PC-9 (cell line): Measurements from ENCODE around the gene ECE2.

ENCODE experiments used
- CTCF ChIP-seq: fragments of 200-600 bp; sonication (generic); conservative IDR thresholded peaks from 2 replicates; pipeline ENCODE4 v1.6.1; 2017; ENCODE audit warnings: mixed run types, antibody characterized with exemption, mild to moderate bottlenecking, moderate library complexity
- EZH2 ChIP-seq: fragments of 200-600 bp; sonication (generic); IDR thresholded peaks from 2 replicates; pipeline ENCODE4 v1.8.0; 2017; ENCODE audit warnings: antibody characterized with exemption, low read depth

- TF ChIP-seq CTCF (no peak), EZH2 (no peak)
Measured at GRCh38 chr3:184262764-184263179, 13.1 kb upstream of the ECE2 start.
